Measurements from ENCODE around the gene MAP3K2. TPM values are rescaled to one million over a fixed set of nuclear protein-coding genes. Genes with fewer than 3 reads are reported as not detected.

The MAP3K2 gene
- total and polyA plus RNA-seq, 2 of the 8 experiments (the other 6 are each of a cell fraction or from before 2014, with no cell fraction given): 2.0 to 23.2 TPM

DNA sequence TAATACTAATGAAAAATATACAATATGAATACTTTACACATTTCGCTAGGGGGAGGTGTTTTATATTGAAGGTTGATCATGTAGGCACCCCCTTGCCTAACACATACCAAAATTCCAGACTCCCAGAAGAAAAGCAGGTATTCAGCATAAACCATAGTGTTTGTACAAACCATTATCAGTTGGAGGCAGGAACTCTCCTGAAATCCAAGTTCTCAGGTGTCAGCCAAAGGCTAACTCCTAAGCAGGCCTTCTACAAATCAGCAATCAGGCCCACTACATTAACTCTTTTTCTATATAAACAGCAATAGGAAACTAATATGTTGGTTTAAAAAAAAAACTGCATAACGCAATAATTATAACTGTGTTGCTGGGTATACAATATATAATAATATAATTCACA, 44.5 kb downstream of the MAP3K2 start:
- Histone ChIP-seq H3K79me1 (ENCODE audit: low read depth, low read length) (no peaks in the 10 kb centered on the region), H2BK120ac (replicated peaks; ENCODE audit: low read depth, low read length) (no peak overlapping the region), H4K8ac (ENCODE audit: extremely low read depth, insufficient read depth, low read length) (no peak overlapping the region), H3K4me3 (ENCODE audit: extremely low read depth in 1 of 4, insufficient read depth in 2 of 4, low read depth in 3 of 4, low read length in 4 of 4) (no peak overlapping the region), H4K5ac (ENCODE audit: insufficient read length, low read depth, low read length) (no peak overlapping the region), H3K27me3 (replicated peaks in 1 of 4; ENCODE audit: control insufficient read depth in 3 of 4, extremely low read depth in 1 of 4, insufficient read depth in 3 of 4, low read length in 3 of 4) (no peaks in the 10 kb centered on the region), H3K36me3 (ENCODE audit: control insufficient read depth in 2 of 4, insufficient read depth in 4 of 4, low read length in 3 of 4) (0 out of 8 replicates have a peak, but pooled peaks cover 0 to 3% (median 0%) of the 10 kb centered on the region in 4 experiments), H3K4ac (replicated peaks; ENCODE audit: insufficient read length, low read depth, low read length) (no peak overlapping the region), H3K9ac (replicated peaks in 1 of 4; ENCODE audit: extremely low read depth in 1 of 4, low read depth in 3 of 4, low read length in 3 of 4) (no peak overlapping the region), H3K27ac (ENCODE audit: low read depth, low read length) (no peak overlapping the region), H3K14ac (ENCODE audit: insufficient read length) (no peak overlapping the region), H3K4me1 (replicated peaks in 1 of 4; ENCODE audit: control insufficient read depth in 3 of 4, insufficient read depth in 4 of 4, low read length in 3 of 4) (no peaks in the 10 kb centered on the region), H4K20me1 (replicated peaks in 1 of 2; ENCODE audit: control insufficient read depth in 1 of 2, insufficient read depth in 2 of 2, low read length in 2 of 2) (no peaks in the 10 kb centered on the region), H3K23me2 (ENCODE audit: low read depth, low read length) (no peaks in the 10 kb centered on the region), H2BK12ac (ENCODE audit: low read depth, low read length) (no peak overlapping the region), H2BK5ac (ENCODE audit: low read depth, low read length) (no peak overlapping the region), H3K56ac (replicated peaks; ENCODE audit: insufficient read length, low read depth, low read length) (no peak overlapping the region), H3K4me2 (ENCODE audit: insufficient read depth in 1 of 2, low read depth in 2 of 2, low read length in 2 of 2) (no peak overlapping the region), H3K9me3 (ENCODE audit: insufficient read depth in 2 of 2, low read depth in 1 of 2, low read length in 1 of 2) (no peaks in the 10 kb centered on the region), H3K18ac (ENCODE audit: extremely low read depth, low read length) (no peak overlapping the region), H2AK5ac (ENCODE audit: low read depth, low read length) (no peak overlapping the region), H2AFZ (ENCODE audit: low read length) (no peak overlapping the region), H2BK15ac (ENCODE audit: low read length) (no peak overlapping the region), H4K91ac (replicated peaks; ENCODE audit: insufficient read length, low read length) (no peak overlapping the region), H2BK20ac (ENCODE audit: low read length) (no peak overlapping the region), H3K79me2 (ENCODE audit: control insufficient read depth in 1 of 2, insufficient read depth in 2 of 2, low read length in 2 of 2) (peaks cover 0 to 36% of the 10 kb centered on the region in 2 experiments; a peak in 2 of 4 replicates), H3K23ac (ENCODE audit: insufficient read length) (no peak overlapping the region)
- no peak for FAIRE-seq
- WGBS, 2 experiments (ENCODE audit: extremely low coverage in 1 of 2, insufficient coverage in 1 of 2, insufficient read length in 1 of 2, insufficient replicate concordance in 2 of 2, low coverage in 1 of 2, low lambda C conversion rate in 2 of 2, missing lambda C conversion rate in 1 of 2): 74% methylated on average over 2 of the region's 2 CpGs; no CpG with 5 or more reads in 1 of the 2 experiments
- POLR2A ChIA-PET (ENCODE audit: partially characterized antibody): no interaction called here
- CTCF ChIA-PET (ENCODE audit: partially characterized antibody): no interaction called here
- no peak for DNase-seq (ENCODE audit: low read depth in 1 of 2, low spot score in 2 of 2)
- TF ChIP-seq GTF2F1 (IDR thresholded peaks at IDR 0.05; ENCODE audit: borderline replicate concordance, low read depth, low read length) (no peak), CEBPB (IDR thresholded peaks at IDR 0.05; ENCODE audit: low read depth, low read length) (no peak), ZNF274 (IDR thresholded peaks at IDR 0.05; ENCODE audit: borderline replicate concordance, extremely low read depth, low read length) (no peak), EGR1 (IDR thresholded peaks at IDR 0.05; ENCODE audit: borderline replicate concordance, low read depth, low read length) (no peak), CTBP2 (IDR thresholded peaks at IDR 0.05; ENCODE audit: borderline replicate concordance, insufficient read depth, insufficient read length, low read length) (no peak), SP4 (IDR thresholded peaks at IDR 0.05; ENCODE audit: low read length) (no peak), GABPA (IDR thresholded peaks at IDR 0.05; ENCODE audit: borderline replicate concordance, insufficient read depth, low read length) (no peak), POLR2A (IDR thresholded peaks at IDR 0.05; ENCODE audit: control extremely low read depth in 1 of 2, low read depth in 2 of 2, low read length in 2 of 2) (no peak), TEAD4 (IDR thresholded peaks at IDR 0.05; ENCODE audit: low read depth, low read length) (no peak), TCF12 (IDR thresholded peaks at IDR 0.05; ENCODE audit: low read depth, low read length) (no peak), EZH2 (IDR thresholded peaks at IDR 0.05; ENCODE audit: low read depth, low read length, severe bottlenecking) (no peak), TAF7 (optimal IDR thresholded peaks at IDR 0.05; ENCODE audit: borderline replicate concordance, low read depth, low read length) (no peak), CHD2 (IDR thresholded peaks at IDR 0.05; ENCODE audit: low read length) (no peak), BACH1 (IDR thresholded peaks at IDR 0.05; ENCODE audit: low read length) (no peak), SRF (IDR thresholded peaks at IDR 0.05; ENCODE audit: low read depth, low read length) (no peak)
